GM12873 (cell line): ENCODE results near the gene MAMDC2.

Experiments
- TF ChIP-seq, protein P1 (sequence below): IDR thresholded peaks from 2 replicates; pipeline ENCODE4 v1.5.1; 2012; ENCODE audit warnings: low read depth, mild to moderate bottlenecking, moderate library complexity, low read length, control low read depth; ENCODE audit not compliant: insufficient read depth; ENCODE audit errors: missing control alignments

The MAMDC2 gene

DNA sequence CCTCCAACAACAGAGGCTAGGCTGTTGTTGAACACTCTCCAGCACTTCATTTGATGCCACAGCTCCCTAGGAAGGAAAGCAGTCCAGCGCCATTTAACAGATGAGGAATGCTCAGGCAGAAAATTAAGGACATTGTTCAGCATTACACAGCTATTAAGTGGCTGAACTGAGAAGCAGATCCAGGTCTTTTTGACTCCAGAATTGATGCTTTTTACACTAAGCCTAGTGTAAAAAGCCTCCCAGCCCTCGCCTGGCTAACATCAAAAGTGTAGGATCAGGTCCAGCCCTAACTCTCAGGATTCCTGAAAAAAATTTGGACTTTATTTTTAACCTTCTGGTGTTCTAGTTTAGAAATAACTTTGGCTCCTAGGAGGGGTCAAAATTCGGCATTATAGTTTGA is 108.7 kb downstream of the MAMDC2 start:
- TF ChIP-seq, protein P1, sequence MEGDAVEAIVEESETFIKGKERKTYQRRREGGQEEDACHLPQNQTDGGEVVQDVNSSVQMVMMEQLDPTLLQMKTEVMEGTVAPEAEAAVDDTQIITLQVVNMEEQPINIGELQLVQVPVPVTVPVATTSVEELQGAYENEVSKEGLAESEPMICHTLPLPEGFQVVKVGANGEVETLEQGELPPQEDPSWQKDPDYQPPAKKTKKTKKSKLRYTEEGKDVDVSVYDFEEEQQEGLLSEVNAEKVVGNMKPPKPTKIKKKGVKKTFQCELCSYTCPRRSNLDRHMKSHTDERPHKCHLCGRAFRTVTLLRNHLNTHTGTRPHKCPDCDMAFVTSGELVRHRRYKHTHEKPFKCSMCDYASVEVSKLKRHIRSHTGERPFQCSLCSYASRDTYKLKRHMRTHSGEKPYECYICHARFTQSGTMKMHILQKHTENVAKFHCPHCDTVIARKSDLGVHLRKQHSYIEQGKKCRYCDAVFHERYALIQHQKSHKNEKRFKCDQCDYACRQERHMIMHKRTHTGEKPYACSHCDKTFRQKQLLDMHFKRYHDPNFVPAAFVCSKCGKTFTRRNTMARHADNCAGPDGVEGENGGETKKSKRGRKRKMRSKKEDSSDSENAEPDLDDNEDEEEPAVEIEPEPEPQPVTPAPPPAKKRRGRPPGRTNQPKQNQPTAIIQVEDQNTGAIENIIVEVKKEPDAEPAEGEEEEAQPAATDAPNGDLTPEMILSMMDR, result no peak

DNA sequence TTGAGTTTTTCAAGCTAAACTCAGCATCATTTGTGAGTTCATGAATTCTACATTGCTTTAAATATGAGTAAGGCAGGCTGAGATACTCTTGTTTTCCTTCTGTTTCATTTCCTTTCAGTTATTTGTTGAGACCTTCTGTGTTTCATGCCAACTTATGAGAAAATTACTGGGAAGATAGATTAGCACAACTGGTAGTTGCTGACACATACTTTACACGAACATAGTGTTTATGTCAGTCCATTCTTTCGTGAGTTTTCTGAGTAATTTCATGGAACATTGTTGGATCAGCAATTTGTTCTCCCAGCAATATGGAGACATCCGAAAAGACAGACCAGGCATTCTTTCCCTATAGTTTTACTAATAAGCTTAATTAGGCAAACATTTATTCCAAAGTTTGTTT is 113.1 kb downstream of the MAMDC2 start:
- TF ChIP-seq, protein P1, result no peak

DNA sequence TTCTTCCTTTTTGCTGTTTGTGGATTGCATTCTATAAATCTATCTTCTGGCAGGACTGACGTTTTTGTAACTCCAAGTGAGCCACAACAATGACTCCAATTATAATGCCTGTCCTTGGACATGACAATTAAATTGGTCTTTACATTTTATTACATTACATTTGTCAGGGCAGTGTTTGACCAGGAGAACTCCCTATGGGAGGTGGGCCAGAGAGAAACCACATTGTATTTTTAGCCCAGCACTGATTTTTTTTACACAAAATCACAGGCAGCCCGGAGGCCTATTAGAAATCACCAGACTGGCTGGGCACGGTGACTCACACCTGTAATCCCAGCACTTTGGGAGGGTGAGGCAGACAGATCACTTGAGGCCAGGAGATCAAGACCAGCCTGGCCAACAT is 116.0 kb downstream of the MAMDC2 start:
- TF ChIP-seq, protein P1, result no peak

DNA sequence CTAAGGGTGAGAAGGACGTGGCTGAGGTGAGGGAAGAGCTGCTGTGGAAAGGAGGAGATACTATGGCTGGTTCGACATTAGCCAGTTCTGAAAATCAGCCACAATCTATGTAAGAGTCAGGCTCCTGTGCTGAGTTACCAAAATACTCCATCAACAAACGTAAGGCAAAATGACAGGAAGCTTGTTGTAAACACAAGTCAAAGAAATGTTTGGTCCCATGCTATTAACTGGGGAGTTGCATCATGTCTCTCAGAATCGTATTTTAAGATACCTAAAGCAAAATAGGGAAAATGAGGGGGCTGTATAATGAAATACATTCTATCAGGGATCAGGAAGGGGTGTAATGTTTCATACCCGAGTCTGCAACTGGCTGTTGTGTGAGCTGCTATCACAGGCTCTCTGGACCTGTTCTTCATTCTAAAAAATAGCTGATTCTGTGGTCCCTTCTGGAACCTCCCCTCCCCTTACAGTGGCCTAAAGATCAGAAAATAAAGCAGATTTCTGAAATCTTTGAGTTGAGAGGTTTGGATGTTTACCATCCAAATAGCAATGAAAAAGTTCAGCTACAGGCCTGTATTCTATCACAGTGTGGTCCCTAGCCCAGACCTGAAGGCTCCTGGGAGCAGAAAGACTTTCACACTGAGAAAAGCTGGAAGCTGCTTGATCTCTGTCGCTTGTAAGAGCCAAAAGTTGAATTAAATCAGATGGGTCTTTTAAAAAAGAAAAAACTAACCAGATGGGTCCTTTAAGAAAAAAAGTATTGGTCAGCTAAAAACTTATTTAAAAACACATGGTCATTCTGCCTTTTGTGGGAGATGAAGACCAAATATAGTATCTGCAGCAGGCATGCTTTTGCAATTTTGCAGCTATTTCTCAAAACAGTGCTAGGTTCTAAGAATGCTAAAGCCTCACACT is 117.3 kb downstream of the MAMDC2 start:
- TF ChIP-seq, protein P1, result no peak

DNA sequence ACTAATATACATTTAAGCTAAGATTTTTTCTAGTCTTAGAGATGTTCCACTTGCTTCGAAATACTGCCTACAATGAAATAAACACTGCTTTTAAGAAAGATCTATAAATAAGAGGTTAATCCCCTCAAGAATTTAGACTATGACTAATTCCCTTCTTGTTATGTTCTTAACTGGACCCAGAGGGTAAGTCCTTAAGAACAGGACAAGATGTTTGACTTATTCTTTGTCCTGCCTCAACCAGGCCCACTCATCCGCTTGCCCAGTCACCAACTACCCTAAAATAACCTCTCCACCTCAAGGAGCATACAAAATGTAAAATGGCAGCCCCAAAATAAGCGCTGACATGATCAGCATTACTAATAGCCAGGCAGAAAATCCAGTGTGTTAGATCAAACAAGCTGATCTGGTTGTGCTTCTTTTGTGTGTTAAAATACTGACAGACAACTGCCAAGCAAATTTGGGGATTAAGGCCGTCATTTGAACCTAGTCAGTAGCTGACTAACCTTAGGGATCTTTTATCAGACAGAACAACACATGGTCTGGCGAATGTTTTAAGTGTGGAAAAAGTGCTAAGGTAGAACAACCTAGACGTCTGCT is 121.5 kb downstream of the MAMDC2 start:
- TF ChIP-seq, protein P1, result no peak

DNA sequence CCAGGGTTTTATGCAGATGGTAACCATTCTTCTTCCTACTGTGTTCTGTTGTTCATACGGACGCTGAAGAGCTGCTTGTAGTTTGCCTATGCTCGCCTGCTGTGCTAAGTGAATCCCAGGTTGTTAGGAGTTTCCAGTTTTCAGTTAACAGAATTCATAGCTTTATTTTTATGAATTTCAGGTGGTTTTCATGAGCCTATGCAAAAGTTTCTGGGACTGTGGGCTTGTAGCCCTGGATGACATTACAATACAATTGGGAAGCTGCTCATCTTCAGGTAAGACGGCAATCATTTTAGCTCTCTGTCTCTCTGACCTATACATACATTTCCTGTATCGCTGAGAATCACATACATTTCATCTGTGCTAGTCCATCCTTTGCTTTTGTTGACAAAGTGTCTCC is 124.9 kb downstream of the MAMDC2 start:
- TF ChIP-seq, protein P1, result no peak

DNA sequence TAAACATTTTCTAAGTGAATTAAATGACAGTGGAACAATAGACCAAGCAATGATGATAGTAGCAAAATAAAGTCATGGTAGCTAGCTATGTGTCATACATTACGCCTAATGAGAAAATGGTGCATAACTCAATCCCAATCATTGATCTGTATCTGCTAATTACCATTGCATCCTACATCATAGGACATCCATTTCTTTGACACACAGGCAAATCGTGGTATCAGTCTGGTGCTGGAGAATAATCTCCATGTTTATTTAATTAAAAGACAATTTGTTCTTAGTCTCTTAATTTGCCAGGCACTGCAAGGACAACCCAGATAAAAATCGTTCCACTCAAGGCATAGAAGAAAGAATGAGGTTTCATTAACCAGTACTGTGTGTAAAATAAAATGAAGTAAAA is 125.6 kb downstream of the MAMDC2 start:
- TF ChIP-seq, protein P1, result no peak
